ENCODE measurements around the gene RTEL1. TPM values are rescaled to one million over a fixed set of nuclear protein-coding genes. Genes with fewer than 3 reads are reported as not detected.

RTEL1 gene
- total and polyA plus RNA-seq, 2 experiments from 2014 or later = 14.0 to 18.2 TPM

DNA sequence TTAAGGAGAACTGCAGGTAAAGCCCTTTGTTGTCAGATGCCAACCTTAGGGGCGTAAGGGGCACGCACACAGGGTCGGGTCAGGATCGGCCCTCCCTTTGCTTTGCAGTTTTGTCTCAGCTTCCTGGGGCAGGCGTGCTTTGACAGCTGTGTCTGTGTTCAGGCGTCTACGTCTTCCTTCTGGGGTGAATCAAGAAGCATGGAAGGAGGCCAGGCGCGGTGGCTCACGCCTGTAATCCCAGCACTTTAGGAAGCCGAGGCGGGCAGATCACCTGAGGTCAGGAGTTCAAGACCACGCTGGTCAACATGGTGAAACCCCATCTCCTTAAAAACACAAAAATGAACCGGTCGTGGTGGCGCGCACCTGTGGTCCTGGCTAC lies 51.0 kb downstream of the RTEL1 start:
- H3K36me3 ChIP-seq (replicated peaks; ENCODE audit: insufficient read depth, low read depth) = no peaks in the 10 kb centered on the region
- no peak overlapping the region for H3K27ac ChIP-seq
- no peak overlapping the region for H3K4me3 ChIP-seq
- H3K9me3 ChIP-seq (ENCODE audit: low read depth) = no peaks in the 10 kb centered on the region
- peak overlapping the region; percentile 94 for H3K4me2 ChIP-seq
- DNase-seq (ENCODE audit: low spot score) = peak; percentile 3
- WGBS (ENCODE audit: low lambda C conversion rate, missing lambda C conversion rate) = 93% methylated on average over 17 of the region's 17 CpGs
- no peaks in the 10 kb centered on the region for H3K9me2 ChIP-seq (replicated peaks; ENCODE audit: insufficient read depth)
- TF ChIP-seq EZH2phosphoT487 (IDR thresholded peaks at IDR 0.05; ENCODE audit: low read depth, severe bottlenecking, unreplicated experiment) (no peak), EZH2 (IDR thresholded peaks at IDR 0.05; ENCODE audit: borderline replicate concordance) (no peak), CTCF (IDR thresholded peaks at IDR 0.05; ENCODE audit: poor library complexity) (no peak)
- peaks cover 3% of the 10 kb centered on the region for H4K20me1 ChIP-seq (ENCODE audit: insufficient read depth, poor library complexity, severe bottlenecking)
- H3K4me1 ChIP-seq (ENCODE audit: insufficient read depth) = peaks cover 13% of the 10 kb centered on the region
- peaks cover 81% of the 10 kb centered on the region for H3K79me2 ChIP-seq
- no peak overlapping the region for H2AFZ ChIP-seq
- H3K27me3 ChIP-seq = no peaks in the 10 kb centered on the region

GRCh38 chr20:63711085-63711645 lies 53.1 kb downstream of the RTEL1 start:
- H3K4me1 ChIP-seq (ENCODE audit: insufficient read depth) = peaks cover 11% of the 10 kb centered on the region
- H3K4me3 ChIP-seq = no peak overlapping the region
- peaks cover 3% of the 10 kb centered on the region for H4K20me1 ChIP-seq (ENCODE audit: insufficient read depth, poor library complexity, severe bottlenecking)
- no peaks in the 10 kb centered on the region for H3K9me3 ChIP-seq (ENCODE audit: low read depth)
- peaks cover 90% of the 10 kb centered on the region for H3K79me2 ChIP-seq
- no peak for DNase-seq (ENCODE audit: low spot score)
- H2AFZ ChIP-seq = no peak overlapping the region
- WGBS (ENCODE audit: low lambda C conversion rate, missing lambda C conversion rate) = 88% methylated on average over 12 of the region's 12 CpGs
- H3K4me2 ChIP-seq = no peak overlapping the region
- H3K27ac ChIP-seq = no peak overlapping the region
- no peaks in the 10 kb centered on the region for H3K9me2 ChIP-seq (replicated peaks; ENCODE audit: insufficient read depth)
- no peaks in the 10 kb centered on the region for H3K27me3 ChIP-seq
- no peaks in the 10 kb centered on the region for H3K36me3 ChIP-seq (replicated peaks; ENCODE audit: insufficient read depth, low read depth)
- TF ChIP-seq CTCF (IDR thresholded peaks at IDR 0.05; ENCODE audit: poor library complexity) (no peak), EZH2 (IDR thresholded peaks at IDR 0.05; ENCODE audit: borderline replicate concordance) (no peak), EZH2phosphoT487 (IDR thresholded peaks at IDR 0.05; ENCODE audit: low read depth, severe bottlenecking, unreplicated experiment) (no peak)

GRCh38 chr20:63712191-63712590 lies 54.1 kb downstream of the RTEL1 start:
- H3K9me3 ChIP-seq (ENCODE audit: low read depth) = no peaks in the 10 kb centered on the region
- peaks cover 5% of the 10 kb centered on the region for H3K4me1 ChIP-seq (ENCODE audit: insufficient read depth)
- H3K27ac ChIP-seq = no peak overlapping the region
- TF ChIP-seq EZH2phosphoT487 (IDR thresholded peaks at IDR 0.05; ENCODE audit: low read depth, severe bottlenecking, unreplicated experiment) = no peak
- no peak for TF ChIP-seq EZH2 (IDR thresholded peaks at IDR 0.05; ENCODE audit: borderline replicate concordance)
- TF ChIP-seq CTCF (IDR thresholded peaks at IDR 0.05; ENCODE audit: poor library complexity) = no peak
- H4K20me1 ChIP-seq (ENCODE audit: insufficient read depth, poor library complexity, severe bottlenecking) = no peaks in the 10 kb centered on the region
- H3K9me2 ChIP-seq (replicated peaks; ENCODE audit: insufficient read depth) = no peaks in the 10 kb centered on the region
- H3K4me3 ChIP-seq = no peak overlapping the region
- no peak overlapping the region for H2AFZ ChIP-seq
- no peaks in the 10 kb centered on the region for H3K36me3 ChIP-seq (replicated peaks; ENCODE audit: insufficient read depth, low read depth)
- DNase-seq (ENCODE audit: low spot score) = no peak
- 100% methylated on average over 1 of the region's 1 CpG for WGBS (ENCODE audit: low lambda C conversion rate, missing lambda C conversion rate)
- H3K27me3 ChIP-seq = no peaks in the 10 kb centered on the region
- H3K79me2 ChIP-seq = peaks cover 86% of the 10 kb centered on the region
- H3K4me2 ChIP-seq = no peak overlapping the region
